HepG2 (cell line): ENCODE data around the gene ZCCHC24. TPM values are rescaled to one million over a fixed set of nuclear protein-coding genes. Genes with fewer than 3 reads are reported as not detected.

Source experiments
- ATAC-seq: fragments of 200-7000 bp; cut with Tn5 transposase; 3 replicates; pipeline ENCODE4 v1.9.1; 2020; ENCODE audit warnings: mild to moderate bottlenecking, moderate library complexity
- BruUV-seq: library from RNA; stranded (reverse); fragments of 400-500 nt; replicated peaks from 2 replicates; lab custom pipeline; 2021; lab: Mats Ljungman, UMichigan
- CTCF ChIA-PET: fragments of 300-600 bp; formaldehyde crosslinking; extraction: SDS; loops from one replicate; lab custom pipeline; 2021; ENCODE audit warnings: low total read pairs, inconsistent platforms, low intra/inter-chr PET ratio; lab: Yijun Ruan, JAX
- POLR2A ChIA-PET: fragments of 350-600 bp; sonication (Branson Sonifier 250); formaldehyde crosslinking; loops from one replicate; lab custom pipeline; 2020; ENCODE audit warnings: antibody characterized with exemption, inconsistent platforms; lab: Yijun Ruan, JAX
- DNase-seq: peaks from one replicate; pipeline ENCODE4 v3.0.0-alpha.2; 2015; ENCODE audit warnings: low spot score
- FAIRE-seq: peaks from 3 replicates; lab custom pipeline; 2011; peaks lifted over from hg19 to GRCh38; lab: Jason Lieb, UNC
- H2AFZ ChIP-seq: one replicate; pipeline ENCODE4 v1.6.1; 2011; ENCODE audit warnings: low read length, inconsistent platforms
- H3K27ac ChIP-seq: fragments of 300-600 bp; 3 replicates; pipeline ENCODE4 v1.8.0; 2011; ENCODE audit warnings: mixed run types, mild to moderate bottlenecking, mixed read lengths, low read length, inconsistent platforms; ENCODE audit not compliant: insufficient read depth; ENCODE audit errors: extremely low read length
- H3K27me3 ChIP-seq, 2 experiments: fragments of 200-600 bp in 1 of 2; 2 replicates in 1 of 2; 3 replicates in 1 of 2; pipeline versions ENCODE4 v1.6.0 to v1.8.0; 2011; ENCODE audit warnings: low read length in 2 of 2, mild to moderate bottlenecking in 2 of 2, moderate library complexity in 2 of 2, inconsistent platforms in 1 of 2; ENCODE audit not compliant: insufficient read depth in 2 of 2, control insufficient read depth in 1 of 2
- H3K36me3 ChIP-seq, 2 experiments: fragments of 200-600 bp in 1 of 2; replicated peaks in 1 of 2; 2 replicates in 1 of 2; 3 replicates in 1 of 2; pipeline versions ENCODE4 v1.5.1 to v1.8.0; 2011; ENCODE audit warnings: low read length in 2 of 2, inconsistent platforms in 1 of 2; ENCODE audit not compliant: insufficient read depth in 2 of 2, control insufficient read depth in 1 of 2
- H3K4me1 ChIP-seq: 2 replicates; pipeline ENCODE4 v1.5.1; 2012; ENCODE audit warnings: low read length, inconsistent platforms; ENCODE audit not compliant: insufficient read depth
- H3K4me2 ChIP-seq: 2 replicates; pipeline ENCODE4 v1.6.0; 2011; ENCODE audit warnings: low read depth, low read length, inconsistent platforms
- H3K4me3 ChIP-seq, 3 experiments: fragments of 200-600 bp in 1 of 3; sonication (generic), shearing (Covaris generic) in 1 of 3; replicated peaks in 1 of 3; 2 replicates each; pipeline ENCODE4 v1.5.1; 2011 to 2016; ENCODE audit warnings: low read length in 3 of 3, inconsistent platforms in 2 of 3, low read depth in 2 of 3, mild to moderate bottlenecking in 2 of 3, control low read depth in 1 of 3, mixed read lengths in 1 of 3; ENCODE audit not compliant: insufficient read depth in 1 of 3
- H3K79me2 ChIP-seq: one replicate; pipeline ENCODE4 v1.6.1; 2011; ENCODE audit warnings: low read length, inconsistent platforms; ENCODE audit not compliant: insufficient read depth
- H3K9ac ChIP-seq: 2 replicates; pipeline ENCODE4 v1.6.0; 2011; ENCODE audit warnings: mild to moderate bottlenecking, low read depth, low read length, inconsistent platforms; ENCODE audit not compliant: insufficient read depth
- H3K9me3 ChIP-seq: 2 replicates; pipeline ENCODE4 v1.5.1; 2012; ENCODE audit warnings: mild to moderate bottlenecking, low read length
- H4K20me1 ChIP-seq: 2 replicates; pipeline ENCODE4 v1.6.0; 2011; ENCODE audit warnings: inconsistent platforms, mild to moderate bottlenecking, low read length, moderate library complexity; ENCODE audit not compliant: insufficient read depth
- ARNTL ChIP-seq: sonication (generic); formaldehyde crosslinking; IDR thresholded peaks from 2 replicates; pipeline ENCODE4 v1.4.0; 2020; ENCODE audit warnings: mild to moderate bottlenecking, missing genetic modification reagents
- ATF2 ChIP-seq: sonication (generic); formaldehyde crosslinking; IDR thresholded peaks from 2 replicates; pipeline ENCODE4 v1.4.0; 2020; ENCODE audit warnings: missing genetic modification reagents
- BCL6 ChIP-seq: IDR thresholded peaks from 2 replicates; pipeline ENCODE4 v1.6.1; 2016; ENCODE audit warnings: missing genetic modification reagents, missing compliant biosample characterization
- CREM ChIP-seq, 2 experiments: sonication (generic) in 1 of 2; formaldehyde crosslinking in 1 of 2; IDR thresholded peaks; 2 replicates each; pipeline versions ENCODE4 v1.4.0 to v1.6.1; 2016 to 2020; ENCODE audit warnings: antibody characterized with exemption in 1 of 2, mild to moderate bottlenecking in 1 of 2, missing genetic modification reagents in 1 of 2
- ETS1 ChIP-seq: sonication (generic); formaldehyde crosslinking; IDR thresholded peaks from 2 replicates; pipeline ENCODE4 v1.4.0; 2020; ENCODE audit warnings: missing genetic modification reagents
- FOXC1 ChIP-seq: sonication (generic); formaldehyde crosslinking; IDR thresholded peaks from 2 replicates; pipeline ENCODE4 v1.8.0; 2022; ENCODE audit warnings: mild to moderate bottlenecking, missing genetic modification reagents, borderline replicate concordance
- FOXK2 ChIP-seq: fragments of 450-650 bp; IDR thresholded peaks from 2 replicates; pipeline ENCODE4 v1.6.1; 2016
- IKZF4 ChIP-seq: sonication (generic); formaldehyde crosslinking; IDR thresholded peaks from 2 replicates; pipeline ENCODE4 v1.5.1; 2020; ENCODE audit warnings: borderline replicate concordance, mild to moderate bottlenecking, low read depth, missing genetic modification reagents; ENCODE audit errors: not compliant biosample characterization
- KDM3A ChIP-seq: IDR thresholded peaks from 2 replicates; pipeline ENCODE4 v1.6.1; 2018; ENCODE audit warnings: low read depth, missing compliant biosample characterization
- NFE2 ChIP-seq: sonication (generic); formaldehyde crosslinking; IDR thresholded peaks from 2 replicates; pipeline ENCODE4 v1.4.0; 2020; ENCODE audit warnings: missing genetic modification reagents
- PAWR ChIP-seq: sonication (generic); formaldehyde crosslinking; IDR thresholded peaks from 2 replicates; pipeline ENCODE4 v1.4.0; 2020; ENCODE audit warnings: missing genetic modification reagents, mild to moderate bottlenecking, borderline replicate concordance
- POGZ ChIP-seq: sonication (generic); formaldehyde crosslinking; IDR thresholded peaks from 2 replicates; pipeline ENCODE4 v1.4.0; 2020; ENCODE audit warnings: mild to moderate bottlenecking, missing genetic modification reagents
- TCF7L2 ChIP-seq: IDR thresholded peaks from 2 replicates; pipeline ENCODE4 v1.6.1; 2011; ENCODE audit warnings: mild to moderate bottlenecking, low read depth, low read length, moderate library complexity
- ZFP62 ChIP-seq: sonication (generic); formaldehyde crosslinking; IDR thresholded peaks from 2 replicates; pipeline ENCODE4 v1.4.0; 2020; ENCODE audit warnings: missing genetic modification reagents
- ZHX1 ChIP-seq: sonication (generic); formaldehyde crosslinking; IDR thresholded peaks from 2 replicates; pipeline ENCODE4 v1.8.1; 2022; ENCODE audit warnings: low read depth, mild to moderate bottlenecking, missing genetic modification reagents
- ZNF563 ChIP-seq: sonication (generic); formaldehyde crosslinking; IDR thresholded peaks from 2 replicates; pipeline ENCODE4 v1.8.0; 2022; ENCODE audit warnings: mild to moderate bottlenecking, moderate library complexity, missing genetic modification reagents
- ZNF616 ChIP-seq: sonication (generic); formaldehyde crosslinking; IDR thresholded peaks from 2 replicates; pipeline ENCODE4 v1.5.0; 2020; ENCODE audit warnings: low read depth, mild to moderate bottlenecking, missing genetic modification reagents
- ZNF776 ChIP-seq: sonication (generic); formaldehyde crosslinking; IDR thresholded peaks from 2 replicates; pipeline ENCODE4 v1.4.0; 2020; ENCODE audit warnings: mild to moderate bottlenecking, missing genetic modification reagents
- ZNF879 ChIP-seq: sonication (generic); formaldehyde crosslinking; IDR thresholded peaks from 2 replicates; pipeline ENCODE4 v1.8.1; 2023; ENCODE audit warnings: missing genetic modification reagents
- WGBS: methylation state at CpG from one replicate; pipeline ENCODE4 v1.1.6; 2017; ENCODE audit warnings: low lambda C conversion rate; 5-methylcytosine and 5-hydroxymethylcytosine counted together
- in situ Hi-C: cut with HindIII; loops from 2 replicates; pipeline ENCODE4 v1.10.0; 2017; ENCODE audit warnings: low pct_unique_long_range_greater_than_20kb; ENCODE audit not compliant: extremely low pct_ligation_motif_present
- intact Hi-C: fragments of 100-400 bp; cut with micrococcal nuclease; formaldehyde crosslinking; loops from one replicate; pipeline ENCODE4 v1.10.0; 2022; ENCODE audit not compliant: unreplicated experiment
- polyA plus RNA-seq, 8 experiments: library from polyadenylated mRNA; depleted of rRNA in 3 of 8; stranded (reverse) in 7 of 8; unstranded in 1 of 8; fragments of >200 nt; fragmentation: Illumina TruSeq in 4 of 8; extraction: Trizol in 4 of 8; gene quantifications; 2 replicates each; pipeline versions ENCODE4 v1.2.1 to v1.2.3, GENCODE V29; 2011 to 2016; ENCODE audit warnings: low read depth in 4 of 8, missing spikeins in 1 of 8, mixed read lengths in 1 of 8; ENCODE audit not compliant: insufficient read depth in 1 of 8
- total RNA-seq, 5 experiments: library from RNA; depleted of rRNA; stranded (reverse); fragments of >200 nt; fragmentation: Illumina TruSeq; extraction: Trizol; gene quantifications; 2 replicates each; pipeline ENCODE4 v1.2.3, GENCODE V29; 2016; ENCODE audit warnings: low read depth in 1 of 5

Gene ZCCHC24
- total and polyA plus RNA-seq, 2 of the 13 experiments (the other 11 are each of a cell fraction or from before 2014, with no cell fraction given), result 3.1 to 7.9 TPM

GRCh38 chr10:79457256-79457785 is 11.9 kb upstream of the ZCCHC24 start (continued):
- TF ChIP-seq ZHX1 (CRISPR knock-in tag) (no peak), FOXC1 (CRISPR knock-in tag) (no peak), FOXK2 (no peak), ZNF776 (CRISPR knock-in tag) (no peak), ARNTL (CRISPR knock-in tag) (no peak), ZNF563 (CRISPR knock-in tag) (no peak), PAWR (CRISPR knock-in tag) (no peak), ZFP62 (CRISPR knock-in tag) (no peak)

GRCh38 chr10:79454259-79454658 is 8.8 kb upstream of the ZCCHC24 start:
- Histone ChIP-seq H3K4me1 (peaks cover 31% of the 10 kb centered on the region), H3K36me3 (no peaks in the 10 kb centered on the region), H4K20me1 (no peaks in the 10 kb centered on the region), H3K79me2 (no peaks in the 10 kb centered on the region), H3K27me3 (peaks cover 0 to 16% of the 10 kb centered on the region in 2 experiments; a peak in 3 of 5 replicates), H3K27ac (no peak overlapping the region), H2AFZ (no peak overlapping the region), H3K4me3 (no peak overlapping the region), H3K9me3 (no peaks in the 10 kb centered on the region), H3K4me2 (no peak overlapping the region), H3K9ac (no peak overlapping the region)
- ChIA-PET POLR2A (interaction anchor here (1.4 kb wide), 1 partner anchor 10 kb away, joined by 5 read pairs; no protein-coding TSS in a partner anchor), CTCF (no interaction called here)
- FAIRE-seq, result no peak
- no peak for TF ChIP-seq TCF7L2
- TF ChIP-seq ZNF563 (CRISPR knock-in tag), result no peak
- TF ChIP-seq ETS1 (CRISPR knock-in tag), result no peak
- no peak for TF ChIP-seq IKZF4
- TF ChIP-seq CREM (IDR thresholded peaks at IDR 0.05), result no peak
- no peak for TF ChIP-seq CREM (CRISPR knock-in tag; IDR thresholded peaks at IDR 0.05)
- no peak for TF ChIP-seq POGZ (CRISPR knock-in tag)
- no peak for TF ChIP-seq ATF2 (CRISPR knock-in tag)
- TF ChIP-seq NFE2, result no peak
- TF ChIP-seq ZNF879, result no peak
- no peak for TF ChIP-seq KDM3A (CRISPR knock-in tag)
- no peak for TF ChIP-seq ZNF616 (CRISPR knock-in tag)
- TF ChIP-seq BCL6, result no peak
- WGBS, result 51% methylated on average over 6 of the region's 6 CpGs
- DNase-seq, result no peak
- in situ Hi-C loops, result no loop called here
- ATAC-seq, result no peak
- intact Hi-C loops, result no loop called here
- no TSS peak for BruUV-seq
